GM12878 (cell line): ENCODE measurements around the gene MYO7B. TPM values are rescaled to one million over a fixed set of nuclear protein-coding genes. Genes with fewer than 3 reads are reported as not detected.

Source experiments
- ATAC-seq: fragments of 200-7000 bp; cut with Tn5 transposase; 3 replicates; pipeline ENCODE4 v1.9.1; 2020; ENCODE audit warnings: mild to moderate bottlenecking, moderate library complexity
- BruUV-seq: library from RNA; stranded (reverse); fragments of 400-500 nt; replicated peaks from 2 replicates; lab custom pipeline; 2021; lab: Mats Ljungman, UMichigan
- CTCF ChIA-PET: fragments of 300-600 bp; sonication (Branson Sonifier 250); formaldehyde crosslinking; extraction: SDS; loops from one replicate; lab custom pipeline; 2021; ENCODE audit warnings: inconsistent platforms; lab: Yijun Ruan, JAX
- POLR2A ChIA-PET: fragments of 350-600 bp; formaldehyde crosslinking; extraction: SDS; loops from one replicate; lab custom pipeline; 2021; ENCODE audit warnings: inconsistent platforms; lab: Charles Lee
- RAD21 ChIA-PET: fragments of 300-600 bp; sonication (Branson Sonifier 250); formaldehyde crosslinking; loops from one replicate; lab custom pipeline; 2023; ENCODE audit warnings: antibody characterized with exemption; ENCODE audit not compliant: unreplicated experiment; lab: Charles Lee
- SMC1A ChIA-PET: fragments of 300-600 bp; sonication (Branson Sonifier 250); formaldehyde crosslinking; loops from one replicate; lab custom pipeline; 2023; ENCODE audit not compliant: unreplicated experiment, uncharacterized antibody; lab: Charles Lee
- DNase-seq: peaks from one replicate; pipeline ENCODE4 v3.0.0-alpha.2; 2011; ENCODE audit warnings: low read depth, low spot score
- FAIRE-seq: peaks from 3 replicates; lab custom pipeline; 2011; peaks lifted over from hg19 to GRCh38; lab: Jason Lieb, UNC
- H2AFZ ChIP-seq: 2 replicates; pipeline ENCODE4 v1.6.0; 2011; ENCODE audit warnings: low read depth, low read length, control low read depth; ENCODE audit not compliant: control insufficient read depth
- H3K27ac ChIP-seq: 2 replicates; pipeline ENCODE4 v1.5.1; 2011; ENCODE audit warnings: control low read depth; ENCODE audit not compliant: control insufficient read depth, insufficient read depth
- H3K27me3 ChIP-seq, 2 experiments: replicated peaks in 1 of 2; 2 replicates each; pipeline versions ENCODE4 v1.6.0 to v1.6.1; 2011; ENCODE audit warnings: low read length in 1 of 2; ENCODE audit not compliant: control insufficient read depth in 2 of 2, insufficient read depth in 2 of 2
- H3K36me3 ChIP-seq, 2 experiments: 2 replicates each; pipeline ENCODE4 v1.5.1; 2011; ENCODE audit warnings: low read length in 1 of 2; ENCODE audit not compliant: control insufficient read depth in 2 of 2, insufficient read depth in 2 of 2
- H3K4me1 ChIP-seq: 2 replicates; pipeline ENCODE4 v1.6.1; 2011; ENCODE audit warnings: mild to moderate bottlenecking, low read length, moderate library complexity, mixed read lengths; ENCODE audit not compliant: control insufficient read depth, insufficient read depth
- H3K4me2 ChIP-seq: 2 replicates; pipeline ENCODE4 v1.6.0; 2011; ENCODE audit warnings: control low read depth; ENCODE audit not compliant: control insufficient read depth, insufficient read depth
- H3K4me3 ChIP-seq: fragments of 200-600 bp; sonication (generic); 2 replicates; pipeline ENCODE4 v1.5.1; 2016
- H3K79me2 ChIP-seq: 2 replicates; pipeline ENCODE4 v1.6.0; 2011; ENCODE audit warnings: low read length; ENCODE audit not compliant: control insufficient read depth, insufficient read depth
- H3K9ac ChIP-seq: 2 replicates; pipeline ENCODE4 v1.8.0; 2011; ENCODE audit warnings: low read length, control low read depth, mixed read lengths; ENCODE audit not compliant: control insufficient read depth, insufficient read depth
- H3K9me3 ChIP-seq: replicated peaks from 3 replicates; pipeline ENCODE4 v1.5.1; 2011; ENCODE audit warnings: mild to moderate bottlenecking, low read length; ENCODE audit not compliant: control insufficient read depth, insufficient read depth
- H4K20me1 ChIP-seq: 2 replicates; pipeline ENCODE4 v1.6.0; 2011; ENCODE audit not compliant: control insufficient read depth, insufficient read depth
- CBFB ChIP-seq: IDR thresholded peaks from 2 replicates; pipeline ENCODE4 v1.6.1; 2016; ENCODE audit warnings: antibody characterized with exemption, low read depth
- CTCF ChIP-seq, 3 experiments: IDR thresholded peaks in 2 of 3; conservative IDR thresholded peaks in 1 of 3; 2 replicates each; pipeline ENCODE4 v1.5.1; 2011; ENCODE audit warnings: low read depth in 3 of 3, low read length in 3 of 3, mild to moderate bottlenecking in 3 of 3, control low read depth in 2 of 3, moderate library complexity in 2 of 3, inconsistent platforms in 1 of 3, mixed read lengths in 1 of 3; ENCODE audit not compliant: control insufficient read depth in 2 of 3, insufficient read depth in 1 of 3; ENCODE audit errors: extremely low read depth in 1 of 3
- NR2C1 ChIP-seq: fragments of 450-650 bp; IDR thresholded peaks from 2 replicates; pipeline ENCODE4 v1.6.1; 2017; ENCODE audit warnings: antibody characterized with exemption, mild to moderate bottlenecking, moderate library complexity
- RAD21 ChIP-seq: IDR thresholded peaks from 2 replicates; pipeline ENCODE4 v1.6.1; 2011; ENCODE audit warnings: mild to moderate bottlenecking, low read depth, low read length, moderate library complexity; ENCODE audit not compliant: insufficient read depth
- WGBS: methylation state at CpG from one replicate; pipeline ENCODE4 v1.1.6; 2016; ENCODE audit warnings: low lambda C conversion rate; ENCODE audit not compliant: insufficient replicate concordance, insufficient coverage; ENCODE audit errors: missing lambda C conversion rate; 5-methylcytosine and 5-hydroxymethylcytosine counted together
- in situ Hi-C: fragments of 300-500 bp; cut with MboI; formaldehyde crosslinking; loops from 9 replicates; pipeline ENCODE4 v1.14.3; 2018; ENCODE audit warnings: mixed read lengths
- intact Hi-C: fragments of 100-400 bp; cut with micrococcal nuclease; formaldehyde crosslinking; loops from one replicate; pipeline ENCODE4 v1.14.2; 2022; ENCODE audit not compliant: unreplicated experiment
- polyA plus RNA-seq, 11 experiments: library from polyadenylated mRNA; depleted of rRNA in 4 of 11; unstranded in 6 of 11; stranded (reverse) in 5 of 11; fragments of >200 nt; fragmentation: Nextera tagmentation in 4 of 11; fragmentation: Illumina TruSeq in 1 of 11; extraction: Ambion mirVana in 4 of 11; extraction: Trizol in 1 of 11; gene quantifications; 1 replicate in 1 of 11; 2 replicates in 10 of 11; pipeline versions ENCODE4 v1.2.1 to v1.2.3, GENCODE V29; 2011 to 2016; ENCODE audit warnings: inconsistent platforms in 2 of 11, missing spikeins in 2 of 11, low read depth in 1 of 11
- total RNA-seq, 4 experiments: library from RNA; depleted of rRNA in 3 of 4; stranded (reverse); fragments of >200 nt in 3 of 4; fragmentation: Illumina TruSeq in 1 of 4; extraction: Trizol in 1 of 4; gene quantifications; 2 replicates each; pipeline versions ENCODE4 v1.2.1 to v1.2.3, GENCODE V29; 2013 to 2021

Gene MYO7B
- total and polyA plus RNA-seq, 10 of the 15 experiments (the other 5 are each of a cell fraction or from before 2014, with no cell fraction given): 0.08 to 4.8 (median 1.2) TPM

GRCh38 chr2:127568128-127568527 is 32.6 kb downstream of the MYO7B start:
- BruUV-seq: no TSS peak
- FAIRE-seq: no peak

More at GRCh38 chr2:127568128-127568527, 32.6 kb downstream of the MYO7B start:
- H3K79me2 ChIP-seq: no peaks in the 10 kb centered on the region
- RAD21 ChIA-PET: interaction anchor here (1.4 kb wide), 1 partner anchor 82 kb away, joined by 3 read pairs; no protein-coding TSS in a partner anchor
- intact Hi-C loops (no loop called here), in situ Hi-C loops (no loop called here)
- H3K9me3 ChIP-seq: no peaks in the 10 kb centered on the region
- H2AFZ ChIP-seq: no peak overlapping the region
- DNase-seq: no peak
- SMC1A ChIA-PET: interaction anchor here (1.3 kb wide), 1 partner anchor 59 kb away, joined by 3 read pairs; no protein-coding TSS in a partner anchor
- no peak overlapping the region for H3K27ac ChIP-seq
- H3K36me3 ChIP-seq: no peaks in the 10 kb centered on the region
- H3K4me3 ChIP-seq: no peak overlapping the region
- POLR2A ChIA-PET: interaction anchor here (0.9 kb wide), 1 partner anchor 12 kb away, joined by 3 read pairs; no protein-coding TSS in a partner anchor
- no peak for ATAC-seq
- no peaks in the 10 kb centered on the region for H4K20me1 ChIP-seq
- no peak overlapping the region for H3K4me2 ChIP-seq
- CTCF ChIA-PET: interaction anchor here (0.9 kb wide), 1 partner anchor 23 kb away, joined by 3 read pairs; no protein-coding TSS in a partner anchor
- TF ChIP-seq CTCF (IDR thresholded peaks at IDR 0.05 in 2 of 3, conservative IDR thresholded peaks at IDR 0.05 in 1 of 3; ENCODE audit: control insufficient read depth in 2 of 3, extremely low read depth in 1 of 3, insufficient read depth in 1 of 3, low read depth in 3 of 3, low read length in 3 of 3) (no peak), CBFB (no peak), NR2C1 (no peak), RAD21 (no peak)
- WGBS: 44% methylated on average over 6 of the region's 6 CpGs
- H3K4me1 ChIP-seq: peaks cover 12% of the 10 kb centered on the region
- H3K27me3 ChIP-seq: no peaks in the 10 kb centered on the region; a peak in 2 of 4 replicates
- H3K9ac ChIP-seq: no peak overlapping the region
